ENCODE data around the gene FAM151B. TPM values are rescaled to one million over a fixed set of nuclear protein-coding genes. Genes with fewer than 3 reads are reported as not detected.

Gene FAM151B
- total and polyA plus RNA-seq, 2 experiments from 2014 or later, result 2.6 to 7.8 TPM

GRCh38 chr5:80504833-80505232 lies 16.9 kb downstream of the FAM151B start:
- DNase-seq, result no peak
- no peak overlapping the region for H3K9ac ChIP-seq

GRCh38 chr5:80507663-80508062 lies 19.8 kb downstream of the FAM151B start:
- Histone ChIP-seq H3K4me3 (no peak overlapping the region), H4K20me1 (ENCODE audit: insufficient read depth) (no peaks in the 10 kb centered on the region), H3K79me2 (ENCODE audit: insufficient read depth) (no peaks in the 10 kb centered on the region), H3F3A (ENCODE audit: insufficient read depth) (no peaks in the 10 kb centered on the region), H3K4me2 (ENCODE audit: unreplicated experiment) (no peak overlapping the region), H3K27ac (no peak overlapping the region), H3K9me3 (ENCODE audit: low read depth) (no peaks in the 10 kb centered on the region), H3K27me3 (replicated peaks; ENCODE audit: insufficient read depth) (no peaks in the 10 kb centered on the region), H2AFZ (no peak overlapping the region), H3K9me2 (ENCODE audit: insufficient read depth) (no peaks in the 10 kb centered on the region), H3K36me3 (ENCODE audit: low read depth) (no peaks in the 10 kb centered on the region; the same call in 1 of the 2 replicates), H3K9ac (no peak overlapping the region), H3K4me1 (ENCODE audit: insufficient read depth) (no peaks in the 10 kb centered on the region)
- no peak for TF ChIP-seq EZH2phosphoT487 (IDR thresholded peaks at IDR 0.05; ENCODE audit: insufficient read depth, low read depth)
- no peak for TF ChIP-seq EZH2 (IDR thresholded peaks at IDR 0.05; ENCODE audit: insufficient read depth, poor library complexity, severe bottlenecking)
- no peak for DNase-seq
- in situ Hi-C loops (cut with MboI), result no loop called here
- 94 to 97% methylated on average over 3 of the region's 3 CpGs for WGBS, 2 experiments (ENCODE audit: low coverage in 1 of 2, low lambda C conversion rate in 2 of 2, missing lambda C conversion rate in 2 of 2)

More at GRCh38 chr5:80504833-80505232, 16.9 kb downstream of the FAM151B start:
- H3K27me3 ChIP-seq (replicated peaks; ENCODE audit: insufficient read depth), result no peaks in the 10 kb centered on the region
- no peaks in the 10 kb centered on the region for H3K4me1 ChIP-seq (ENCODE audit: insufficient read depth)
- H3K9me2 ChIP-seq (ENCODE audit: insufficient read depth), result no peaks in the 10 kb centered on the region
- no peaks in the 10 kb centered on the region for H3K9me3 ChIP-seq (ENCODE audit: low read depth)
- in situ Hi-C loops (cut with MboI), result no loop called here
- H3K4me3 ChIP-seq, result no peak overlapping the region
- H2AFZ ChIP-seq, result no peak overlapping the region
- no peak overlapping the region for H3K4me2 ChIP-seq (ENCODE audit: unreplicated experiment)
- no peaks in the 10 kb centered on the region for H3K79me2 ChIP-seq (ENCODE audit: insufficient read depth)
- H4K20me1 ChIP-seq (ENCODE audit: insufficient read depth), result no peaks in the 10 kb centered on the region
- 50 to 62% methylated on average over 1 of the region's 1 CpG for WGBS, 2 experiments (ENCODE audit: low coverage in 1 of 2, low lambda C conversion rate in 2 of 2, missing lambda C conversion rate in 2 of 2)
- H3K27ac ChIP-seq, result no peak overlapping the region
- no peaks in the 10 kb centered on the region; the same call in 1 of the 2 replicates for H3K36me3 ChIP-seq (ENCODE audit: low read depth)
- no peak for TF ChIP-seq EZH2phosphoT487 (IDR thresholded peaks at IDR 0.05; ENCODE audit: insufficient read depth, low read depth)
- H3F3A ChIP-seq (ENCODE audit: insufficient read depth), result no peaks in the 10 kb centered on the region

- no peak overlapping the region for H2AFZ ChIP-seq
- H3F3A ChIP-seq (ENCODE audit: insufficient read depth), result no peaks in the 10 kb centered on the region
- in situ Hi-C loops (cut with MboI), result no loop called here
- TF ChIP-seq EZH2phosphoT487 (IDR thresholded peaks at IDR 0.05; ENCODE audit: insufficient read depth, low read depth) (no peak), EZH2 (IDR thresholded peaks at IDR 0.05; ENCODE audit: insufficient read depth, poor library complexity, severe bottlenecking) (no peak)
- no peaks in the 10 kb centered on the region for H3K9me3 ChIP-seq (ENCODE audit: low read depth)
- no peaks in the 10 kb centered on the region for H3K4me1 ChIP-seq (ENCODE audit: insufficient read depth)
- no peaks in the 10 kb centered on the region for H3K9me2 ChIP-seq (ENCODE audit: insufficient read depth)
- H3K4me3 ChIP-seq, result no peak overlapping the region
- H3K9ac ChIP-seq, result no peak overlapping the region
- no peaks in the 10 kb centered on the region for H4K20me1 ChIP-seq (ENCODE audit: insufficient read depth)
- H3K27ac ChIP-seq, result no peak overlapping the region
- no peak overlapping the region for H3K4me2 ChIP-seq (ENCODE audit: unreplicated experiment)
- no peaks in the 10 kb centered on the region; the same call in 1 of the 2 replicates for H3K36me3 ChIP-seq (ENCODE audit: low read depth)
- DNase-seq, result no peak
- no peaks in the 10 kb centered on the region for H3K79me2 ChIP-seq (ENCODE audit: insufficient read depth)
- no peaks in the 10 kb centered on the region for H3K27me3 ChIP-seq (replicated peaks; ENCODE audit: insufficient read depth)
- WGBS, 2 experiments (ENCODE audit: low coverage in 1 of 2, low lambda C conversion rate in 2 of 2, missing lambda C conversion rate in 2 of 2), result 88 to 90% methylated on average over 6 of the region's 6 CpGs
Observed at GRCh38 chr5:80508844-80509243, 20.9 kb downstream of the FAM151B start.

- Histone ChIP-seq H3K79me2 (ENCODE audit: insufficient read depth) (no peaks in the 10 kb centered on the region), H3K4me3 (no peak overlapping the region), H3K9me2 (ENCODE audit: insufficient read depth) (no peaks in the 10 kb centered on the region), H4K20me1 (ENCODE audit: insufficient read depth) (no peaks in the 10 kb centered on the region), H3K4me1 (ENCODE audit: insufficient read depth) (no peaks in the 10 kb centered on the region), H3K27ac (no peak overlapping the region), H3K9ac (no peak overlapping the region), H3K36me3 (ENCODE audit: low read depth) (no peaks in the 10 kb centered on the region; the same call in 1 of the 2 replicates), H3K4me2 (ENCODE audit: unreplicated experiment) (no peak overlapping the region), H3F3A (ENCODE audit: insufficient read depth) (no peaks in the 10 kb centered on the region), H3K9me3 (ENCODE audit: low read depth) (no peaks in the 10 kb centered on the region), H3K27me3 (replicated peaks; ENCODE audit: insufficient read depth) (no peaks in the 10 kb centered on the region), H2AFZ (no peak overlapping the region)
- in situ Hi-C loops (cut with MboI), result no loop called here
- no peak for DNase-seq
- TF ChIP-seq EZH2 (IDR thresholded peaks at IDR 0.05; ENCODE audit: insufficient read depth, poor library complexity, severe bottlenecking), result no peak
- no peak for TF ChIP-seq EZH2phosphoT487 (IDR thresholded peaks at IDR 0.05; ENCODE audit: insufficient read depth, low read depth)
- 48 to 53% methylated on average over 4 of the region's 4 CpGs for WGBS, 2 experiments (ENCODE audit: low coverage in 1 of 2, low lambda C conversion rate in 2 of 2, missing lambda C conversion rate in 2 of 2)
Observed at GRCh38 chr5:80509362-80509761, 21.5 kb downstream of the FAM151B start.

GRCh38 chr5:80516826-80517225 lies 28.9 kb downstream of the FAM151B start:
- no peak overlapping the region for H3K27ac ChIP-seq
- H3F3A ChIP-seq (ENCODE audit: insufficient read depth), result no peaks in the 10 kb centered on the region
- no peak overlapping the region for H3K4me2 ChIP-seq (ENCODE audit: unreplicated experiment)
- no peaks in the 10 kb centered on the region for H3K4me1 ChIP-seq (ENCODE audit: insufficient read depth)
- H3K79me2 ChIP-seq (ENCODE audit: insufficient read depth), result no peaks in the 10 kb centered on the region
- no peaks in the 10 kb centered on the region for H3K36me3 ChIP-seq (ENCODE audit: low read depth)
- H3K9me2 ChIP-seq (ENCODE audit: insufficient read depth), result no peaks in the 10 kb centered on the region
- H2AFZ ChIP-seq, result no peak overlapping the region
- TF ChIP-seq EZH2 (IDR thresholded peaks at IDR 0.05; ENCODE audit: insufficient read depth, poor library complexity, severe bottlenecking) (no peak), EZH2phosphoT487 (IDR thresholded peaks at IDR 0.05; ENCODE audit: insufficient read depth, low read depth) (no peak)
- no peaks in the 10 kb centered on the region for H3K27me3 ChIP-seq (replicated peaks; ENCODE audit: insufficient read depth)
- H4K20me1 ChIP-seq (ENCODE audit: insufficient read depth), result no peaks in the 10 kb centered on the region
- in situ Hi-C loops (cut with MboI), result no loop called here
- peak; percentile 84 for DNase-seq
- H3K9me3 ChIP-seq (ENCODE audit: low read depth), result no peaks in the 10 kb centered on the region
- 20 to 29% methylated on average over 4 of the region's 4 CpGs for WGBS, 2 experiments (ENCODE audit: low coverage in 1 of 2, low lambda C conversion rate in 2 of 2, missing lambda C conversion rate in 2 of 2)
- no peak overlapping the region for H3K4me3 ChIP-seq
- H3K9ac ChIP-seq, result no peak overlapping the region
